ENCODE measurements around the gene GPATCH3.
"Not testable (repeated sequence)": the region's sequence is repeated elsewhere in the genome, so short reads cannot be mapped to it uniquely, and the experiment has no call there.

The GPATCH3 gene

GRCh38 chr1:26913389-26913753 lies 13.1 kb upstream of the GPATCH3 start:
- no peak for DNase-seq (ENCODE audit: low read depth)

- DNase-seq (ENCODE audit: low read depth) = no peak
These were observed 11.9 kb upstream of the GPATCH3 start for GRCh38 chr1:26912147-26912490.

- no peak for DNase-seq (ENCODE audit: low read depth)
These were observed 11.3 kb upstream of the GPATCH3 start for GRCh38 chr1:26911399-26912146.

GRCh38 chr1:26910343-26911160 lies 10.3 kb upstream of the GPATCH3 start:
- DNase-seq (ENCODE audit: low read depth) = no peak

GRCh38 chr1:26909951-26910342 lies 9.7 kb upstream of the GPATCH3 start:
- DNase-seq (ENCODE audit: low read depth) = no peak

GRCh38 chr1:26907071-26907917 lies 7.0 kb upstream of the GPATCH3 start:
- peak; percentile 62 for DNase-seq (ENCODE audit: low read depth)

GRCh38 chr1:26900815-26901511 lies 696 bp upstream of the GPATCH3 start:
- DNase-seq (ENCODE audit: low read depth) = no peak

- no peak for DNase-seq (ENCODE audit: low read depth)
These were observed 2.9 kb downstream of the GPATCH3 start for GRCh38 chr1:26897351-26897750.

GRCh38 chr1:26894263-26894662 lies 6.0 kb downstream of the GPATCH3 start:
- DNase-seq (ENCODE audit: low read depth) = no peak

GRCh38 chr1:26890467-26890796 lies 9.8 kb downstream of the GPATCH3 start:
- no peak for DNase-seq (ENCODE audit: low read depth)

- DNase-seq (ENCODE audit: low read depth) = peak; percentile 53
These were observed 10.5 kb downstream of the GPATCH3 start, which contains the start of gene GPN2 for GRCh38 chr1:26889551-26890466. GPN2 (minus strand) TSS chr1:26890283; CDS start chr1:26890096, 187 bp downstream.

GRCh38 chr1:26888231-26888630 lies 12.0 kb downstream of the GPATCH3 start:
- DNase-seq (ENCODE audit: low read depth) = no peak

GRCh38 chr1:26887125-26887524 lies 13.1 kb downstream of the GPATCH3 start:
- DNase-seq (ENCODE audit: low read depth) = no peak

GRCh38 chr1:26882696-26883463 lies 17.4 kb downstream of the GPATCH3 start:
- no peak for DNase-seq (ENCODE audit: low read depth)

GRCh38 chr1:26881611-26882010 lies 18.7 kb downstream of the GPATCH3 start:
- DNase-seq (ENCODE audit: low read depth) = not testable (repeated sequence)

- no peak for DNase-seq (ENCODE audit: low read depth)
These were observed 20.5 kb downstream of the GPATCH3 start for GRCh38 chr1:26879793-26880192.

GRCh38 chr1:26877326-26877725 lies 22.9 kb downstream of the GPATCH3 start:
- DNase-seq (ENCODE audit: low read depth) = no peak

GRCh38 chr1:26874896-26875295 lies 25.4 kb downstream of the GPATCH3 start:
- no peak for DNase-seq (ENCODE audit: low read depth)

GRCh38 chr1:26873097-26873496 lies 27.2 kb downstream of the GPATCH3 start:
- DNase-seq (ENCODE audit: low read depth) = not testable (repeated sequence)
